Measurements from ENCODE around the gene ALX4.

- TF ChIP-seq, protein P1, sequence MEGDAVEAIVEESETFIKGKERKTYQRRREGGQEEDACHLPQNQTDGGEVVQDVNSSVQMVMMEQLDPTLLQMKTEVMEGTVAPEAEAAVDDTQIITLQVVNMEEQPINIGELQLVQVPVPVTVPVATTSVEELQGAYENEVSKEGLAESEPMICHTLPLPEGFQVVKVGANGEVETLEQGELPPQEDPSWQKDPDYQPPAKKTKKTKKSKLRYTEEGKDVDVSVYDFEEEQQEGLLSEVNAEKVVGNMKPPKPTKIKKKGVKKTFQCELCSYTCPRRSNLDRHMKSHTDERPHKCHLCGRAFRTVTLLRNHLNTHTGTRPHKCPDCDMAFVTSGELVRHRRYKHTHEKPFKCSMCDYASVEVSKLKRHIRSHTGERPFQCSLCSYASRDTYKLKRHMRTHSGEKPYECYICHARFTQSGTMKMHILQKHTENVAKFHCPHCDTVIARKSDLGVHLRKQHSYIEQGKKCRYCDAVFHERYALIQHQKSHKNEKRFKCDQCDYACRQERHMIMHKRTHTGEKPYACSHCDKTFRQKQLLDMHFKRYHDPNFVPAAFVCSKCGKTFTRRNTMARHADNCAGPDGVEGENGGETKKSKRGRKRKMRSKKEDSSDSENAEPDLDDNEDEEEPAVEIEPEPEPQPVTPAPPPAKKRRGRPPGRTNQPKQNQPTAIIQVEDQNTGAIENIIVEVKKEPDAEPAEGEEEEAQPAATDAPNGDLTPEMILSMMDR (conservative IDR thresholded peaks at IDR 0.05; ENCODE audit: low read length): no peak
- no peak for TF ChIP-seq EZH2phosphoT487 (IDR thresholded peaks at IDR 0.05; ENCODE audit: borderline replicate concordance, low read depth, low read length)
These were observed 24.5 kb upstream of the ALX4 start for GRCh38 chr11:44334356-44335004.

All from OCI-LY7 (cell line).